ENCODE measurements around the gene PTP4A2. TPM values are rescaled to one million over a fixed set of nuclear protein-coding genes. Genes with fewer than 3 reads are reported as not detected.

Gene PTP4A2
- total RNA-seq, 6 donors from 2014 or later = 71.6 to 279 (median 148) TPM

- H3K4me1 ChIP-seq = peaks cover 0 to 15% (median 8%) of the 10 kb centered on the region in 4 donors
- H3K4me3 ChIP-seq = no peak overlapping the region
- H3K27ac ChIP-seq = no peak overlapping the region
- 71 to 74% methylated on average over 3 of the region's 3 CpGs for WGBS, 2 donors
- TF ChIP-seq CTCF (IDR thresholded peaks at IDR 0.05) (no peak), EP300 (IDR thresholded peaks at IDR 0.05) (no peak), POLR2AphosphoS5 (IDR thresholded peaks at IDR 0.05) (no peak), POLR2A (IDR thresholded peaks at IDR 0.05) (no peak)
- DNase-seq = no peak
- no peak for ATAC-seq (ENCODE audit: low FRiP score in 2 of 2)
- H3K9me3 ChIP-seq = no peaks in the 10 kb centered on the region
- H3K36me3 ChIP-seq = no peaks in the 10 kb centered on the region
- H3K27me3 ChIP-seq = no peaks in the 10 kb centered on the region
Observed at GRCh38 chr1:31891280-31891679, 46.9 kb downstream of the PTP4A2 start.

GRCh38 chr1:31888291-31888690, 49.9 kb downstream of the PTP4A2 start:
- whole genome bisulfite sequencing, 2 donors = 90 to 97% methylated on average over 7 of the region's 7 CpGs
- DNase-seq (no peak), ATAC-seq (ENCODE audit: low FRiP score in 2 of 2) (no peak)
- Histone ChIP-seq H3K4me3 (no peak overlapping the region), H3K36me3 (no peaks in the 10 kb centered on the region), H3K9me3 (no peaks in the 10 kb centered on the region), H3K4me1 (peaks cover 0 to 15% (median 8%) of the 10 kb centered on the region in 4 donors), H3K27ac (no peak overlapping the region), H3K27me3 (no peaks in the 10 kb centered on the region)
- TF ChIP-seq POLR2AphosphoS5 (IDR thresholded peaks at IDR 0.05) = no peak
- TF ChIP-seq CTCF (IDR thresholded peaks at IDR 0.05) = no peak
- TF ChIP-seq EP300 (IDR thresholded peaks at IDR 0.05) = no peak
- TF ChIP-seq POLR2A (IDR thresholded peaks at IDR 0.05) = no peak

- TF ChIP-seq POLR2A (IDR thresholded peaks at IDR 0.05) (no peak), POLR2AphosphoS5 (IDR thresholded peaks at IDR 0.05) (no peak), CTCF (IDR thresholded peaks at IDR 0.05) (no peak), EP300 (IDR thresholded peaks at IDR 0.05) (no peak)
- H3K27me3 ChIP-seq = no peaks in the 10 kb centered on the region
- H3K4me1 ChIP-seq = peaks cover 0 to 15% (median 8%) of the 10 kb centered on the region in 4 donors
- no peak for DNase-seq
- peak in 1 of 2 donors; percentile 50 for ATAC-seq (ENCODE audit: low FRiP score in 2 of 2)
- no peaks in the 10 kb centered on the region for H3K9me3 ChIP-seq
- WGBS, 2 donors = 62 to 63% methylated on average over 3 of the region's 3 CpGs
- H3K4me3 ChIP-seq = no peak overlapping the region
- H3K27ac ChIP-seq = no peak overlapping the region
- no peaks in the 10 kb centered on the region for H3K36me3 ChIP-seq
Observed at GRCh38 chr1:31886866-31887265, 51.3 kb downstream of the PTP4A2 start.

- ATAC-seq (ENCODE audit: low FRiP score in 2 of 2) (no peak), DNase-seq (no peak)
- Histone ChIP-seq H3K9me3 (no peaks in the 10 kb centered on the region), H3K4me3 (no peak overlapping the region), H3K4me1 (peaks cover 5 to 19% (median 13%) of the 10 kb centered on the region in 4 donors), H3K36me3 (no peaks in the 10 kb centered on the region), H3K27me3 (no peaks in the 10 kb centered on the region), H3K27ac (no peak overlapping the region)
- TF ChIP-seq CTCF (IDR thresholded peaks at IDR 0.05) (no peak), POLR2AphosphoS5 (IDR thresholded peaks at IDR 0.05) (no peak), EP300 (IDR thresholded peaks at IDR 0.05) (no peak), POLR2A (IDR thresholded peaks at IDR 0.05) (no peak)
- 83 to 90% methylated on average over 2 of the region's 2 CpGs for WGBS, 2 donors
Observed at GRCh38 chr1:31885851-31886250, 52.3 kb downstream of the PTP4A2 start.

- no peak for DNase-seq
- Histone ChIP-seq H3K27ac (no peak overlapping the region), H3K9me3 (no peaks in the 10 kb centered on the region), H3K4me1 (peaks cover 0 to 8% (median 6%) of the 10 kb centered on the region in 4 donors), H3K27me3 (no peaks in the 10 kb centered on the region), H3K4me3 (no peak overlapping the region), H3K36me3 (no peaks in the 10 kb centered on the region)
- WGBS, 2 donors = 100% methylated on average over 3 of the region's 3 CpGs
- no peak for ATAC-seq (ENCODE audit: low FRiP score in 2 of 2)
- TF ChIP-seq POLR2AphosphoS5 (IDR thresholded peaks at IDR 0.05) (no peak), CTCF (IDR thresholded peaks at IDR 0.05) (no peak), POLR2A (IDR thresholded peaks at IDR 0.05) (no peak), EP300 (IDR thresholded peaks at IDR 0.05) (no peak)
Observed at GRCh38 chr1:31883357-31883942, 54.7 kb downstream of the PTP4A2 start.

Measured in upper lobe of left lung (tissue), 6 donors.